ENCODE results near the gene RNF144B.

DNA sequence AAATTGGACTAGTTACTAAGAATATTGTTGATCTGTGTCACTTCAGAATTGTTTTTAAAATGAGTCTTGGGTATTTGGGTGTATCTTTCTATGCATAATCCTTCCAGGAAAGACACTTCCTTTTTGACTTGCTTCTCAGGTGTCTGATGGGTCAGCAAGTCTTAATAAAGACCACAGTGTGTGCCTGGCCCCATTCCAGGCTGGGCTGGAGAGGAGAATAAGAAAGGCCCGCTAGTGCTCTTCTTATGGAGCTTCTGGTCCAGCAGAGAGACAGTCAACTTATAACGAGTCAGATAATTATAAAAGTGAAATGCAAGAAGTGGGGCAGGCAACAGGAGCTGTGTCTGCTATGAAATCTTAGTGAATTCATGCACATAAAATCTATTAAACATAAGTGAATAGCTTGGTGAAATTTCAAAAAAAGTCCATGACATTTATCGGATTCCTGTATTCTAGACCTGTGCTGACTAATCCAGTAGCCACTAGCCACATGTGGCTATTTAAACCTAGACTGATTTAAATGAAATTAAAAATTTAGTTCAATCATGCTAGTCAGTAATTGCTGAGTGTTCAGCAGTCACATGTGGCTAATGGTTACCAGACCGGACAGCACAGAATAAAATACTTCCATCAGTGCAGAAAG lies 42.6 kb downstream of the RNF144B start:
- TF ChIP-seq TAF1 (IDR thresholded peaks at IDR 0.05; ENCODE audit: low read depth, low read length): no peak
- no peak for TF ChIP-seq POLR2A (IDR thresholded peaks at IDR 0.05; ENCODE audit: low read depth, low read length)

All from GM12891 (cell line).